H9 (cell line): Measurements from ENCODE around the gene PTK7. TPM values are rescaled to one million over a fixed set of nuclear protein-coding genes. Genes with fewer than 3 reads are reported as not detected.

Source experiments
- DNase-seq: peaks from one replicate; pipeline ENCODE4 v3.0.0-alpha.2; 2017
- H2AFZ ChIP-seq: one replicate; pipeline ENCODE4 v1.6.1; 2013; ENCODE audit warnings: mild to moderate bottlenecking, low read length, control low read depth, moderate library complexity
- H2AK5ac ChIP-seq: 2 replicates; pipeline ENCODE4 v1.6.1; 2013; ENCODE audit warnings: low read length, control low read depth, mixed read lengths; ENCODE audit not compliant: insufficient read length
- H2BK120ac ChIP-seq: one replicate; pipeline ENCODE4 v1.6.1; 2013; ENCODE audit warnings: low read depth, mild to moderate bottlenecking, low read length, control low read depth, inconsistent platforms; ENCODE audit not compliant: poor library complexity, severe bottlenecking
- H2BK12ac ChIP-seq: 2 replicates; pipeline ENCODE4 v1.6.1; 2013; ENCODE audit warnings: low read length, control low read depth, mixed read lengths, low read depth; ENCODE audit not compliant: insufficient read length
- H2BK15ac ChIP-seq: 2 replicates; pipeline ENCODE4 v1.6.1; 2013; ENCODE audit warnings: low read depth, low read length, control low read depth
- H2BK20ac ChIP-seq: one replicate; pipeline ENCODE4 v1.6.1; 2013; ENCODE audit warnings: low read depth, mild to moderate bottlenecking, low read length, control low read depth, inconsistent platforms; ENCODE audit not compliant: poor library complexity, severe bottlenecking
- H2BK5ac ChIP-seq: 2 replicates; pipeline ENCODE4 v1.6.1; 2013; ENCODE audit warnings: low read length, control low read depth, mixed read lengths; ENCODE audit not compliant: insufficient read length
- H3K14ac ChIP-seq: 2 replicates; pipeline ENCODE4 v1.6.1; 2013; ENCODE audit warnings: low read length, control low read depth; ENCODE audit not compliant: insufficient read depth
- H3K18ac ChIP-seq: 2 replicates; pipeline ENCODE4 v1.6.1; 2013; ENCODE audit warnings: low read depth, mild to moderate bottlenecking, mixed read lengths, low read length, control low read depth; ENCODE audit not compliant: insufficient read length
- H3K23ac ChIP-seq: 2 replicates; pipeline ENCODE4 v1.6.1; 2013; ENCODE audit warnings: low read length, control low read depth, mixed read lengths, low read depth; ENCODE audit not compliant: insufficient read length
- H3K23me2 ChIP-seq: 2 replicates; pipeline ENCODE4 v1.6.1; 2013; ENCODE audit warnings: low read depth, mild to moderate bottlenecking, mixed read lengths, low read length, control low read depth; ENCODE audit not compliant: insufficient read length, poor library complexity, severe bottlenecking
- H3K27ac ChIP-seq: 2 replicates; pipeline ENCODE4 v1.5.1; 2013; ENCODE audit warnings: low read length, control low read depth, mixed read lengths, low read depth; ENCODE audit not compliant: insufficient read length
- H3K27me3 ChIP-seq: 2 replicates; pipeline ENCODE4 v1.6.1; 2013; ENCODE audit warnings: low read length, control low read depth, inconsistent platforms; ENCODE audit not compliant: insufficient read depth
- H3K4ac ChIP-seq: 2 replicates; pipeline ENCODE4 v1.6.1; 2013; ENCODE audit warnings: low read depth, mild to moderate bottlenecking, control low read depth, inconsistent platforms, low read length, moderate library complexity
- H3K4me1 ChIP-seq: 2 replicates; pipeline ENCODE4 v1.6.1; 2013; ENCODE audit warnings: low read length, control low read depth, inconsistent platforms; ENCODE audit not compliant: insufficient read depth
- H3K4me2 ChIP-seq: 2 replicates; pipeline ENCODE4 v1.6.1; 2013; ENCODE audit warnings: low read length, control low read depth, mixed read lengths; ENCODE audit not compliant: insufficient read length, insufficient read depth
- H3K56ac ChIP-seq: 2 replicates; pipeline ENCODE4 v1.6.1; 2013; ENCODE audit warnings: low read depth, mild to moderate bottlenecking, mixed read lengths, low read length, control low read depth; ENCODE audit not compliant: insufficient read length
- H3K79me1 ChIP-seq: 2 replicates; pipeline ENCODE4 v1.6.1; 2013; ENCODE audit warnings: low read depth, mild to moderate bottlenecking, moderate library complexity, low read length, control low read depth, inconsistent platforms; ENCODE audit not compliant: insufficient read depth, poor library complexity, severe bottlenecking
- H3K79me2 ChIP-seq: 2 replicates; pipeline ENCODE4 v1.6.1; 2013; ENCODE audit warnings: low read length, control low read depth, inconsistent platforms; ENCODE audit not compliant: insufficient read depth
- H3K9ac ChIP-seq: 2 replicates; pipeline ENCODE4 v1.6.1; 2013; ENCODE audit warnings: low read length, control low read depth, mixed read lengths; ENCODE audit not compliant: insufficient read length; ENCODE audit errors: extremely low read depth
- H3K9me3 ChIP-seq: one replicate; pipeline ENCODE4 v1.6.1; 2013; ENCODE audit warnings: low read depth, low read length, inconsistent platforms; ENCODE audit not compliant: control insufficient read depth
- H3T11ph ChIP-seq: one replicate; pipeline ENCODE4 v1.6.1; 2013; ENCODE audit warnings: mild to moderate bottlenecking, low read length, control low read depth, inconsistent platforms
- H4K20me1 ChIP-seq: one replicate; pipeline ENCODE4 v1.6.1; 2013; ENCODE audit not compliant: control insufficient read depth, insufficient read length, insufficient read depth
- H4K5ac ChIP-seq: 2 replicates; pipeline ENCODE4 v1.6.1; 2013; ENCODE audit warnings: low read depth, mild to moderate bottlenecking, mixed read lengths, low read length, control low read depth; ENCODE audit not compliant: insufficient read length
- H4K8ac ChIP-seq: replicated peaks from 2 replicates; pipeline ENCODE4 v1.6.1; 2013; ENCODE audit warnings: low read length, control low read depth, mixed read lengths, low read depth; ENCODE audit not compliant: insufficient read length
- H4K91ac ChIP-seq: 2 replicates; pipeline ENCODE4 v1.6.1; 2013; ENCODE audit warnings: low read depth, mild to moderate bottlenecking, moderate library complexity, mixed read lengths, low read length, control low read depth; ENCODE audit not compliant: insufficient read length
- H3K27ac Mint-ChIP-seq, 3 experiments: 2 replicates in 2 of 3; 3 replicates in 1 of 3; pipeline ENCODE4 v1.8.0; 2020 to 2021; ENCODE audit warnings: mixed read lengths in 3 of 3, mild to moderate bottlenecking in 1 of 3, moderate library complexity in 1 of 3
- H3K27me3 Mint-ChIP-seq: 2 replicates; pipeline ENCODE4 v1.8.0; 2021; ENCODE audit warnings: low read depth, mild to moderate bottlenecking, moderate library complexity, mixed read lengths
- H3K36me3 Mint-ChIP-seq, 3 experiments: 2 replicates in 2 of 3; 3 replicates in 1 of 3; pipeline ENCODE4 v1.8.0; 2020 to 2021; ENCODE audit warnings: low read depth in 3 of 3, mixed read lengths in 3 of 3; ENCODE audit not compliant: insufficient read depth in 1 of 3
- H3K4me1 Mint-ChIP-seq, 2 experiments: 2 replicates each; pipeline ENCODE4 v1.8.0; 2020; ENCODE audit warnings: mixed read lengths in 2 of 2
- H3K4me3 Mint-ChIP-seq, 2 experiments: 2 replicates in 1 of 2; 3 replicates in 1 of 2; pipeline ENCODE4 v1.8.0; 2020 to 2021; ENCODE audit warnings: mild to moderate bottlenecking in 2 of 2, mixed read lengths in 2 of 2, moderate library complexity in 1 of 2
- H3K9me3 Mint-ChIP-seq, 2 experiments: 2 replicates in 1 of 2; 3 replicates in 1 of 2; pipeline ENCODE4 v1.8.0; 2020; ENCODE audit warnings: mild to moderate bottlenecking in 2 of 2, mixed read lengths in 2 of 2, moderate library complexity in 1 of 2
- WGBS: extraction: QIAGEN DNeasy Blood & Tissue Kit; methylation state at CpG from one replicate; pipeline ENCODE4 v1.1.7; 2013; ENCODE audit warnings: missing lambda C conversion rate, low lambda C conversion rate, mixed read lengths; ENCODE audit not compliant: insufficient read length; ENCODE audit errors: extremely low coverage; 5-methylcytosine and 5-hydroxymethylcytosine counted together
- long read RNA-seq: library from polyadenylated mRNA; unstranded; transcript quantifications from one replicate; pipeline ENCODE4 v2.0.0, GENCODE V29; 2020
- total RNA-seq: library from RNA; stranded (reverse); gene quantifications from 2 replicates; pipeline ENCODE4 v1.2.1, GENCODE V29; 2021
- TF ChIP-seq, protein P1 (sequence below): fragments of 200-600 bp; sonication (generic); conservative IDR thresholded peaks from 3 replicates; pipeline ENCODE4 v1.8.0; 2021; ENCODE audit warnings: antibody characterized with exemption, mild to moderate bottlenecking

Gene PTK7
- 126 and 128 TPM in 2 replicates for total RNA-seq
- long read RNA-seq, full-length matches to known transcripts: 274 of 355 reads
- long read RNA-seq, partial matches to known transcripts: 56 of 355 reads
- long read RNA-seq, other reads (novel, unspliced or antisense): 25 of 355 reads

DNA sequence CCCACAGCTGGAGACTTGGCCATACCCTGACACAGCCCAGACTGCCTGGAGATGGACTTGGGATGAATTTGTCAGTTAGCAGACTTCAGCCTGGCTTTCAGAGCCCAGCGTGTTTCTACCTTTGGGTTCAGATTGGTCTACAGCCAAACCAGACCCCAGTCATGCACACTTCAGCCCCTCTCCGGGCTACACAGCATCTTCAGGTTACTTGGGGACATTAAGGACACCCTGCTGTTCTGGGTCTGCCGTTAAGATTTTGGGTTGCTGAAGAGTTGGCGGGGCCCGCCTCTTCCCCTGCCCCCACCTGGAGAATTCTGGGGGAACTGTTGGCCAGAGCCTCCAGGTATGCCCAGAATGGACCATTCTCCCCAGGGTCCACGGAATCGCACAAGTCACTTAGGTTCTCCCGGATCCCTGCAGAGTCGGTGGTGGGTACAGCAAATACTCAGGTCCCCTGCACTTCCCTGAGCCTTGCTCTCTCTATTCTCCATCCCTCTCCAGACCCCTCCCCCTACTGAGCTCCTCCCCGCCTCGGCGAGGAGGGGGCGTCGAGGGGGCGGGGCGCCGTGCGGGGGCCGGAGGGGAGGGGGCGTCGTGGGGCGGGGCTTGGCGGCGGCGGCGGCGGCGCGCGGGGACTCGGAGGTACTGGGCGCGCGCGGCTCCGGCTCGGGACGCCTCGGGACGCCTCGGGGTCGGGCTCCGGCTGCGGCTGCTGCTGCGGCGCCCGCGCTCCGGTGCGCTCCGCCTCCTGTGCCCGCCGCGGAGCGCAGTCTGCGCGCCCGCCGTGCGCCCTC lies at the start of gene PTK7:
Gene PTK7, plus strand, starts transcription at position 645 of the 794 bp plus-strand sequence. CDS start 175 bp downstream, outside the sequence.
- no peak within 1 kb of the TSS for H2BK20ac ChIP-seq
- H3K9me3 Mint-ChIP-seq: no peaks in the 10 kb centered on the region
- no peak within 1 kb of the TSS; the same call in none of the 2 replicates for H3K4ac ChIP-seq
- no peaks in the 10 kb centered on the region for H3K9me3 ChIP-seq
- H3K56ac ChIP-seq: no peak within 1 kb of the TSS
- DNase-seq: peak; percentile 87
- no peak within 1 kb of the TSS for H4K5ac ChIP-seq
- no peak within 1 kb of the TSS for H3K23ac ChIP-seq
- no peak within 1 kb of the TSS for H2AFZ ChIP-seq
- H2BK5ac ChIP-seq: no peak within 1 kb of the TSS
- no peaks in the 10 kb centered on the region for H3K27me3 ChIP-seq
- H3K23me2 ChIP-seq: peaks cover 10% of the 10 kb centered on the region
- peak within 1 kb of the TSS; percentile 72 for H3K4me2 ChIP-seq
- no peak within 1 kb of the TSS for H2BK120ac ChIP-seq
- peaks cover 17% of the 10 kb centered on the region; the same call in 1 of the 2 replicates for H3K79me2 ChIP-seq
- H2AK5ac ChIP-seq: no peak within 1 kb of the TSS
- no peak within 1 kb of the TSS for H3K27ac ChIP-seq
- peak within 1 kb of the TSS; percentile 61 for H3K18ac ChIP-seq
- H3T11ph ChIP-seq: no peak within 1 kb of the TSS
- TF ChIP-seq, protein P1, sequence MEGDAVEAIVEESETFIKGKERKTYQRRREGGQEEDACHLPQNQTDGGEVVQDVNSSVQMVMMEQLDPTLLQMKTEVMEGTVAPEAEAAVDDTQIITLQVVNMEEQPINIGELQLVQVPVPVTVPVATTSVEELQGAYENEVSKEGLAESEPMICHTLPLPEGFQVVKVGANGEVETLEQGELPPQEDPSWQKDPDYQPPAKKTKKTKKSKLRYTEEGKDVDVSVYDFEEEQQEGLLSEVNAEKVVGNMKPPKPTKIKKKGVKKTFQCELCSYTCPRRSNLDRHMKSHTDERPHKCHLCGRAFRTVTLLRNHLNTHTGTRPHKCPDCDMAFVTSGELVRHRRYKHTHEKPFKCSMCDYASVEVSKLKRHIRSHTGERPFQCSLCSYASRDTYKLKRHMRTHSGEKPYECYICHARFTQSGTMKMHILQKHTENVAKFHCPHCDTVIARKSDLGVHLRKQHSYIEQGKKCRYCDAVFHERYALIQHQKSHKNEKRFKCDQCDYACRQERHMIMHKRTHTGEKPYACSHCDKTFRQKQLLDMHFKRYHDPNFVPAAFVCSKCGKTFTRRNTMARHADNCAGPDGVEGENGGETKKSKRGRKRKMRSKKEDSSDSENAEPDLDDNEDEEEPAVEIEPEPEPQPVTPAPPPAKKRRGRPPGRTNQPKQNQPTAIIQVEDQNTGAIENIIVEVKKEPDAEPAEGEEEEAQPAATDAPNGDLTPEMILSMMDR: no peak
- no peak within 1 kb of the TSS for H2BK12ac ChIP-seq
- H3K4me1 ChIP-seq: peaks cover 13% of the 10 kb centered on the region
- peaks cover 8% of the 10 kb centered on the region for H3K79me1 ChIP-seq
- H4K20me1 ChIP-seq: no peaks in the 10 kb centered on the region
- peaks cover 29 to 56% of the 10 kb centered on the region in 2 experiments for H3K4me1 Mint-ChIP-seq
- H2BK15ac ChIP-seq: no peak within 1 kb of the TSS
- H3K14ac ChIP-seq: peak within 1 kb of the TSS; percentile 94
- H3K4me3 Mint-ChIP-seq: peak within 1 kb of the TSS; percentile 85 to 90
- H3K36me3 Mint-ChIP-seq: peaks cover 9 to 29% (median 21%) of the 10 kb centered on the region in 3 experiments
- WGBS: no CpG with 5 or more reads among the region's 60 CpGs
- H3K27ac Mint-ChIP-seq: peak within 1 kb of the TSS in 2 of 3 experiments; percentile 85 to 90; a peak in 5 of 7 replicates
- H4K91ac ChIP-seq: no peak within 1 kb of the TSS
- H3K27me3 Mint-ChIP-seq: no peaks in the 10 kb centered on the region
- peak within 1 kb of the TSS; percentile 76 for H3K9ac ChIP-seq
- no peak within 1 kb of the TSS for H4K8ac ChIP-seq
